ENCODE results near the gene SHISAL2B. TPM values are rescaled to one million over a fixed set of nuclear protein-coding genes. Genes with fewer than 3 reads are reported as not detected.

The SHISAL2B gene
- total RNA-seq, 2 experiments from 2014 or later = not detected

DNA sequence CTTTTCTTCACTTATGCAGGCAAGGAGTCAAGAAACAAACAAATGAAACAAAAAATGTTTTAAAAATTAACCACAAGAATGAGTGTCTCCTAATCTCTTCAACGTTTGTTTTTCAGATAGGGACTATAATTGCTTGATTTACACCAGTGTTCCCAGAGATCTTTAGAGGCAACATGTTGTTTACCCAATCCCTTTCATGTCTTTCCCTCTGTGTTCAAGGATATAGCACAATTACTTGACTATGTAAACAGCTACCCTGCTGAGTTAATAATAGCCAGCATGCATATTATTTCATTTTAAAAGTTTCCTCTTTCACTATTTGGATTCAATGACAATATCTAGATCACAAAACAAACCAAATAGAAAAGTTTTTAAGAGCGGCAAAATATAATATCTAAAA is 25.1 kb upstream of the SHISAL2B start:
- Histone ChIP-seq H3K4me3 (ENCODE audit: low read depth, low read length, poor library complexity, severe bottlenecking) (no peak overlapping the region), H3K9me2 (ENCODE audit: insufficient read depth, low read length) (no peaks in the 10 kb centered on the region), H3K79me2 (ENCODE audit: insufficient read depth, low read depth, low read length) (no peaks in the 10 kb centered on the region), H2AFZ (ENCODE audit: low read length) (no peak overlapping the region), H3K4me1 (ENCODE audit: insufficient read depth, low read length, poor library complexity, severe bottlenecking) (no peaks in the 10 kb centered on the region), H3K4me2 (ENCODE audit: low read length) (no peak overlapping the region), H3K9me3 (ENCODE audit: low read length) (no peaks in the 10 kb centered on the region), H3K36me3 (ENCODE audit: insufficient read depth, low read length) (no peaks in the 10 kb centered on the region), H3K27ac (ENCODE audit: low read depth, low read length, poor library complexity, severe bottlenecking) (no peak overlapping the region), H4K20me1 (ENCODE audit: insufficient read depth, low read length) (no peaks in the 10 kb centered on the region)
- CTCF ChIA-PET (ENCODE audit: unreplicated experiment) = no interaction called here
- intact Hi-C loops (cut with micrococcal nuclease; ENCODE audit: unreplicated experiment) = no loop called here
- POLR2A ChIA-PET = no interaction called here
- TF ChIP-seq, protein P1, sequence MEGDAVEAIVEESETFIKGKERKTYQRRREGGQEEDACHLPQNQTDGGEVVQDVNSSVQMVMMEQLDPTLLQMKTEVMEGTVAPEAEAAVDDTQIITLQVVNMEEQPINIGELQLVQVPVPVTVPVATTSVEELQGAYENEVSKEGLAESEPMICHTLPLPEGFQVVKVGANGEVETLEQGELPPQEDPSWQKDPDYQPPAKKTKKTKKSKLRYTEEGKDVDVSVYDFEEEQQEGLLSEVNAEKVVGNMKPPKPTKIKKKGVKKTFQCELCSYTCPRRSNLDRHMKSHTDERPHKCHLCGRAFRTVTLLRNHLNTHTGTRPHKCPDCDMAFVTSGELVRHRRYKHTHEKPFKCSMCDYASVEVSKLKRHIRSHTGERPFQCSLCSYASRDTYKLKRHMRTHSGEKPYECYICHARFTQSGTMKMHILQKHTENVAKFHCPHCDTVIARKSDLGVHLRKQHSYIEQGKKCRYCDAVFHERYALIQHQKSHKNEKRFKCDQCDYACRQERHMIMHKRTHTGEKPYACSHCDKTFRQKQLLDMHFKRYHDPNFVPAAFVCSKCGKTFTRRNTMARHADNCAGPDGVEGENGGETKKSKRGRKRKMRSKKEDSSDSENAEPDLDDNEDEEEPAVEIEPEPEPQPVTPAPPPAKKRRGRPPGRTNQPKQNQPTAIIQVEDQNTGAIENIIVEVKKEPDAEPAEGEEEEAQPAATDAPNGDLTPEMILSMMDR (conservative IDR thresholded peaks at IDR 0.05; ENCODE audit: low read length) = no peak
- TF ChIP-seq EZH2phosphoT487 (IDR thresholded peaks at IDR 0.05; ENCODE audit: borderline replicate concordance, low read depth, low read length) = no peak
- no TSS peak for BruUV-seq (replicated peaks)
- DNase-seq (ENCODE audit: low spot score) = no peak

GRCh38 chr5:64666078-64666477 is 24.2 kb upstream of the SHISAL2B start:
- ChIA-PET POLR2A (interaction anchor here (0.5 kb wide), 1 partner anchor 731 kb away, joined by 5 read pairs; no protein-coding TSS in a partner anchor), CTCF (ENCODE audit: unreplicated experiment) (no interaction called here)
- Histone ChIP-seq H3K9me3 (ENCODE audit: low read length) (no peaks in the 10 kb centered on the region), H3K36me3 (ENCODE audit: insufficient read depth, low read length) (no peaks in the 10 kb centered on the region), H3K79me2 (ENCODE audit: insufficient read depth, low read depth, low read length) (no peaks in the 10 kb centered on the region), H3K27ac (ENCODE audit: low read depth, low read length, poor library complexity, severe bottlenecking) (no peak overlapping the region), H2AFZ (ENCODE audit: low read length) (no peak overlapping the region), H3K9me2 (ENCODE audit: insufficient read depth, low read length) (no peaks in the 10 kb centered on the region), H3K4me2 (ENCODE audit: low read length) (no peak overlapping the region), H4K20me1 (ENCODE audit: insufficient read depth, low read length) (no peaks in the 10 kb centered on the region), H3K4me3 (ENCODE audit: low read depth, low read length, poor library complexity, severe bottlenecking) (no peak overlapping the region), H3K4me1 (ENCODE audit: insufficient read depth, low read length, poor library complexity, severe bottlenecking) (no peaks in the 10 kb centered on the region)
- no TSS peak for BruUV-seq (replicated peaks)
- TF ChIP-seq, protein P1 (conservative IDR thresholded peaks at IDR 0.05; ENCODE audit: low read length) = no peak
- no peak for TF ChIP-seq EZH2phosphoT487 (IDR thresholded peaks at IDR 0.05; ENCODE audit: borderline replicate concordance, low read depth, low read length)
- intact Hi-C loops (cut with micrococcal nuclease; ENCODE audit: unreplicated experiment) = no loop called here
- no peak for DNase-seq (ENCODE audit: low spot score)

- H3K36me3 ChIP-seq (ENCODE audit: insufficient read depth, low read length) = no peaks in the 10 kb centered on the region
- intact Hi-C loops (cut with micrococcal nuclease; ENCODE audit: unreplicated experiment) = no loop called here
- POLR2A ChIA-PET = interaction anchor here (0.9 kb wide), 1 partner anchor 11 kb away, joined by 3 read pairs; no protein-coding TSS in a partner anchor
- no peak overlapping the region for H3K4me3 ChIP-seq (ENCODE audit: low read depth, low read length, poor library complexity, severe bottlenecking)
- no peak overlapping the region for H3K4me2 ChIP-seq (ENCODE audit: low read length)
- H3K9me2 ChIP-seq (ENCODE audit: insufficient read depth, low read length) = no peaks in the 10 kb centered on the region
- H3K4me1 ChIP-seq (ENCODE audit: insufficient read depth, low read length, poor library complexity, severe bottlenecking) = no peaks in the 10 kb centered on the region
- TF ChIP-seq, protein P1 (conservative IDR thresholded peaks at IDR 0.05; ENCODE audit: low read length) = no peak
- no peak for TF ChIP-seq EZH2phosphoT487 (IDR thresholded peaks at IDR 0.05; ENCODE audit: borderline replicate concordance, low read depth, low read length)
- no peak for DNase-seq (ENCODE audit: low spot score)
- no peaks in the 10 kb centered on the region for H4K20me1 ChIP-seq (ENCODE audit: insufficient read depth, low read length)
- no peak overlapping the region for H2AFZ ChIP-seq (ENCODE audit: low read length)
- CTCF ChIA-PET (ENCODE audit: unreplicated experiment) = no interaction called here
- no peaks in the 10 kb centered on the region for H3K79me2 ChIP-seq (ENCODE audit: insufficient read depth, low read depth, low read length)
- no peak overlapping the region for H3K27ac ChIP-seq (ENCODE audit: low read depth, low read length, poor library complexity, severe bottlenecking)
- H3K9me3 ChIP-seq (ENCODE audit: low read length) = no peaks in the 10 kb centered on the region
- BruUV-seq (replicated peaks) = no TSS peak
Measured at GRCh38 chr5:64667068-64667467, 23.2 kb upstream of the SHISAL2B start.
